ENCODE measurements around the gene CYP27C1. TPM values are rescaled to one million over a fixed set of nuclear protein-coding genes. Genes with fewer than 3 reads are reported as not detected.
"Not testable (repeated sequence)": the region's sequence is repeated elsewhere in the genome, so short reads cannot be mapped to it uniquely, and the experiment has no call there.

The CYP27C1 gene
- total and polyA plus RNA-seq, 2 donors from 2014 or later = 0.35 TPM; not detected in 1

GRCh38 chr2:127216593-127216992 lies 3.5 kb downstream of the CYP27C1 start:
- DNase-seq = no peak
- Histone ChIP-seq H3K27me3 (ENCODE audit: control insufficient read depth, insufficient read depth, low read length) (no peaks in the 10 kb centered on the region), H3K36me3 (ENCODE audit: control insufficient read depth in 2 of 3, insufficient read depth in 3 of 3, low read length in 3 of 3) (no peaks in the 10 kb centered on the region), H3K4me1 (ENCODE audit: control insufficient read depth in 2 of 3, insufficient read depth in 2 of 3, low read depth in 1 of 3, low read length in 3 of 3) (peaks cover 0 to 7% (median 0%) of the 10 kb centered on the region in 3 donors), H3K27ac (ENCODE audit: low read depth in 2 of 2, low read length in 2 of 2) (no peak overlapping the region), H3K9me3 (ENCODE audit: control insufficient read depth in 2 of 3, insufficient read depth in 1 of 3, low read length in 3 of 3) (no peaks in the 10 kb centered on the region), H3K9ac (ENCODE audit: low read length in 3 of 3) (no peak overlapping the region), H3K4me3 (ENCODE audit: low read length in 3 of 3) (no peak overlapping the region)
- TF ChIP-seq CTCF (IDR thresholded peaks at IDR 0.05; ENCODE audit: borderline replicate concordance, extremely low read depth, insufficient read depth) = no peak
- no peak for FAIRE-seq
- intact Hi-C loops (cut with DNase I) = no loop called here

GRCh38 chr2:127216095-127216494 lies 4.0 kb downstream of the CYP27C1 start:
- intact Hi-C loops (cut with DNase I) = no loop called here
- Histone ChIP-seq H3K4me1 (ENCODE audit: control insufficient read depth in 2 of 3, insufficient read depth in 2 of 3, low read depth in 1 of 3, low read length in 3 of 3) (peaks cover 0 to 7% (median 0%) of the 10 kb centered on the region in 3 donors), H3K9me3 (ENCODE audit: control insufficient read depth in 2 of 3, insufficient read depth in 1 of 3, low read length in 3 of 3) (no peaks in the 10 kb centered on the region), H3K36me3 (ENCODE audit: control insufficient read depth in 2 of 3, insufficient read depth in 3 of 3, low read length in 3 of 3) (no peaks in the 10 kb centered on the region), H3K9ac (ENCODE audit: low read length in 3 of 3) (no peak overlapping the region), H3K4me3 (ENCODE audit: low read length in 3 of 3) (no peak overlapping the region), H3K27me3 (ENCODE audit: control insufficient read depth, insufficient read depth, low read length) (no peaks in the 10 kb centered on the region), H3K27ac (ENCODE audit: low read depth in 2 of 2, low read length in 2 of 2) (no peak overlapping the region)
- FAIRE-seq (no peak), DNase-seq (no peak)
- TF ChIP-seq CTCF (IDR thresholded peaks at IDR 0.05; ENCODE audit: borderline replicate concordance, extremely low read depth, insufficient read depth) = no peak

- H3K36me3 ChIP-seq (ENCODE audit: control insufficient read depth in 2 of 3, insufficient read depth in 3 of 3, low read length in 3 of 3); intact Hi-C loops (cut with DNase I); H3K9me3 ChIP-seq (ENCODE audit: control insufficient read depth in 2 of 3, insufficient read depth in 1 of 3, low read length in 3 of 3); DNase-seq; H3K4me3 ChIP-seq (ENCODE audit: low read length in 3 of 3); H3K9ac ChIP-seq (ENCODE audit: low read length in 3 of 3); H3K4me1 ChIP-seq (ENCODE audit: control insufficient read depth in 2 of 3, insufficient read depth in 2 of 3, low read depth in 1 of 3, low read length in 3 of 3); H3K27me3 ChIP-seq (ENCODE audit: control insufficient read depth, insufficient read depth, low read length); H3K27ac ChIP-seq (ENCODE audit: low read depth in 2 of 2, low read length in 2 of 2); FAIRE-seq: not testable (repeated sequence)
Observed at GRCh38 chr2:127214201-127214600, 5.9 kb downstream of the CYP27C1 start.

GRCh38 chr2:127208313-127208712 lies 11.8 kb downstream of the CYP27C1 start:
- no peaks in the 10 kb centered on the region for H3K4me1 ChIP-seq (ENCODE audit: control insufficient read depth in 2 of 3, insufficient read depth in 2 of 3, low read depth in 1 of 3, low read length in 3 of 3)
- FAIRE-seq (no peak), DNase-seq (peak in 4 of 5 donors; percentile 81 to 87 (median 86))
- no peaks in the 10 kb centered on the region for H3K36me3 ChIP-seq (ENCODE audit: control insufficient read depth in 2 of 3, insufficient read depth in 3 of 3, low read length in 3 of 3)
- no peak overlapping the region for H3K27ac ChIP-seq (ENCODE audit: low read depth in 2 of 2, low read length in 2 of 2)
- no peaks in the 10 kb centered on the region for H3K27me3 ChIP-seq (ENCODE audit: control insufficient read depth, insufficient read depth, low read length)
- H3K9me3 ChIP-seq (ENCODE audit: control insufficient read depth in 2 of 3, insufficient read depth in 1 of 3, low read length in 3 of 3) = no peaks in the 10 kb centered on the region
- no peak overlapping the region for H3K9ac ChIP-seq (ENCODE audit: low read length in 3 of 3)
- intact Hi-C loops (cut with DNase I) = no loop called here
- H3K4me3 ChIP-seq (ENCODE audit: low read length in 3 of 3) = no peak overlapping the region
- no peak for TF ChIP-seq CTCF (IDR thresholded peaks at IDR 0.05; ENCODE audit: borderline replicate concordance, extremely low read depth, insufficient read depth)

Measured in kidney (tissue), 14 donors.